Measurements from ENCODE around the gene MSANTD1. TPM values are rescaled to one million over a fixed set of nuclear protein-coding genes. Genes with fewer than 3 reads are reported as not detected.

MSANTD1 gene
- total and polyA plus RNA-seq, 2 experiments from 2014 or later, result 0.37 to 2.7 TPM

GRCh38 chr4:3213106-3213425, 35.9 kb upstream of the MSANTD1 start:
- Histone ChIP-seq H3K27me3 (no peaks in the 10 kb centered on the region), H3K27ac (no peak overlapping the region), H3K4me1 (ENCODE audit: low read depth) (no peaks in the 10 kb centered on the region), H3K9me3 (ENCODE audit: low read depth) (no peaks in the 10 kb centered on the region), H3K4me3 (no peak overlapping the region), H3K36me3 (peaks cover 61% of the 10 kb centered on the region)
- DNase-seq (ENCODE audit: low read depth in 1 of 2, low spot score in 1 of 2), result no peak
- TF ChIP-seq CTCF (IDR thresholded peaks at IDR 0.05; ENCODE audit: low read depth, low read length), result no peak

DNA sequence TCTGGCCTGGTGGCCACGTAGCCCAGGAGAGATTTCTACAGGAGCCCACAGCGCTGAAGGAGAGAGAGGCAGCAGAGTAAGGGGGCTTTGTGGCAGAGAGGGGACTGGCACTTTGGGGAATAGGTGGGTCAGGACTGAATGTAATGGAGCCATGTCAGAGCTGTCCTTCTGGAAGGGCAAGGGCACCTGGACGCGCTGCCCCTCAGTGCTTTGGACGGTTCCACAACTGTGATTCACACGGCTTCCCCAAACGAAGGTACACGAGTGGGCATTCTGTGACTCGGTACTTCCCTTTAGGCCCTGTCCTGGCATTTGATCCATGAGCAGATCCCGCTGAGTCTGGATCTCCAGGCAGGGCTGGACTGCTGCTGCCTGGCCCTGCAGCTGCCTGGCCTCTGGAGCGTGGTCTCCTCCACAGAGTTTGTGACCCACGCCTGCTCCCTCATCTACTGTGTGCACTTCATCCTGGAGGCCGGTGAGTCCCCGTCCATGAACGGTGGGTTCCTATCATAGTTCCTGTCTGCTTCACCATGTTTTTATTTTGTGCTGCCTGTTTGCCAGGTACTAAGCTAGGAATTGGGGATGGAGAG, 35.2 kb upstream of the MSANTD1 start:
- Histone ChIP-seq H3K27ac (no peak overlapping the region), H3K4me3 (no peak overlapping the region), H3K36me3 (peaks cover 61% of the 10 kb centered on the region), H3K27me3 (no peaks in the 10 kb centered on the region), H3K9me3 (ENCODE audit: low read depth) (no peaks in the 10 kb centered on the region), H3K4me1 (ENCODE audit: low read depth) (no peaks in the 10 kb centered on the region)
- TF ChIP-seq CTCF (IDR thresholded peaks at IDR 0.05; ENCODE audit: low read depth, low read length), result no peak
- DNase-seq (ENCODE audit: low read depth in 1 of 2, low spot score in 1 of 2), result no peak

GRCh38 chr4:3215256-3215655, 33.7 kb upstream of the MSANTD1 start:
- DNase-seq (ENCODE audit: low read depth in 1 of 2, low spot score in 1 of 2), result no peak
- Histone ChIP-seq H3K4me3 (no peak overlapping the region), H3K9me3 (ENCODE audit: low read depth) (no peaks in the 10 kb centered on the region), H3K27me3 (no peaks in the 10 kb centered on the region), H3K4me1 (ENCODE audit: low read depth) (no peaks in the 10 kb centered on the region), H3K36me3 (peaks cover 57% of the 10 kb centered on the region), H3K27ac (no peak overlapping the region)
- TF ChIP-seq CTCF (IDR thresholded peaks at IDR 0.05; ENCODE audit: low read depth, low read length), result no peak

GRCh38 chr4:3215733-3216132, 33.2 kb upstream of the MSANTD1 start:
- no peaks in the 10 kb centered on the region for H3K9me3 ChIP-seq (ENCODE audit: low read depth)
- DNase-seq (ENCODE audit: low read depth in 1 of 2, low spot score in 1 of 2), result no peak
- no peaks in the 10 kb centered on the region for H3K27me3 ChIP-seq
- H3K4me3 ChIP-seq, result no peak overlapping the region
- TF ChIP-seq CTCF (IDR thresholded peaks at IDR 0.05; ENCODE audit: low read depth, low read length), result no peak
- no peaks in the 10 kb centered on the region for H3K4me1 ChIP-seq (ENCODE audit: low read depth)
- H3K27ac ChIP-seq, result no peak overlapping the region
- H3K36me3 ChIP-seq, result peaks cover 58% of the 10 kb centered on the region

GRCh38 chr4:3217266-3217665, 31.7 kb upstream of the MSANTD1 start:
- Histone ChIP-seq H3K36me3 (peaks cover 58% of the 10 kb centered on the region), H3K4me1 (ENCODE audit: low read depth) (no peaks in the 10 kb centered on the region), H3K27me3 (no peaks in the 10 kb centered on the region), H3K9me3 (ENCODE audit: low read depth) (no peaks in the 10 kb centered on the region), H3K27ac (no peak overlapping the region), H3K4me3 (no peak overlapping the region)
- TF ChIP-seq CTCF (IDR thresholded peaks at IDR 0.05; ENCODE audit: low read depth, low read length), result no peak
- no peak for DNase-seq (ENCODE audit: low read depth in 1 of 2, low spot score in 1 of 2)

DNA sequence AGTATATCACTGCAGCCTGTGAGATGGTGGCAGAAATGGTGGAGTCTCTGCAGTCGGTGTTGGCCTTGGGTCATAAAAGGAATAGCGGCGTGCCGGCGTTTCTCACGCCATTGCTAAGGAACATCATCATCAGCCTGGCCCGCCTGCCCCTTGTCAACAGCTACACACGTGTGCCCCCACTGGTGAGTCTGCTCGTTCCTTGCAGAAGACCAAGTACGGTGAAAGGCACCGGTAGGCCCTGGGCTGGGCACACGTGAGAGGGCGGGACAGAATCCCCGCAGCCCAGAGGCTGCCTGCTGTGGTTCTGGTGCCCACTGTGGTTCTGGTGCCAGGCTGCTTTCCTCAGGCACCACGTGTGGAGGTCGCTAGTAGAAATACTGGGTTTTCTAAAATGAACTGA, 31.2 kb upstream of the MSANTD1 start:
- no peaks in the 10 kb centered on the region for H3K27me3 ChIP-seq
- H3K9me3 ChIP-seq (ENCODE audit: low read depth), result no peaks in the 10 kb centered on the region
- TF ChIP-seq CTCF (IDR thresholded peaks at IDR 0.05; ENCODE audit: low read depth, low read length), result no peak
- H3K27ac ChIP-seq, result no peak overlapping the region
- no peak overlapping the region for H3K4me3 ChIP-seq
- H3K36me3 ChIP-seq, result peaks cover 53% of the 10 kb centered on the region
- no peak for DNase-seq (ENCODE audit: low read depth in 1 of 2, low spot score in 1 of 2)
- no peaks in the 10 kb centered on the region for H3K4me1 ChIP-seq (ENCODE audit: low read depth)

Data from cardiac muscle cell (in vitro differentiated cells and primary cell).